GM18870 (cell line): ENCODE results near the gene TBR1.

Experiments
- ATAC-seq: cut with Tn5 transposase; IDR thresholded peaks from one replicate; pipeline ENCODE4 v1.9.1; 2021; ENCODE audit warnings: moderate library complexity; ENCODE audit not compliant: unreplicated experiment

The TBR1 gene

GRCh38 chr2:161415987-161416707 is at the start of gene TBR1:
TSS of gene TBR1 (plus strand) at chr2:161416297. CDS start at chr2:161416411, 114 bp downstream.
- ATAC-seq = no peak

- no peak for ATAC-seq
Observed at GRCh38 chr2:161367675-161368074, 48.4 kb upstream of the TBR1 start.

GRCh38 chr2:161369311-161369710 is 46.8 kb upstream of the TBR1 start:
- no peak for ATAC-seq

GRCh38 chr2:161370981-161371380 is 45.1 kb upstream of the TBR1 start:
- no peak for ATAC-seq

- no peak for ATAC-seq
Observed at GRCh38 chr2:161371869-161372268, 44.2 kb upstream of the TBR1 start.

GRCh38 chr2:161373942-161374341 is 42.2 kb upstream of the TBR1 start:
- ATAC-seq = no peak

- ATAC-seq = no peak
Observed at GRCh38 chr2:161374446-161374845, 41.7 kb upstream of the TBR1 start.

- no peak for ATAC-seq
Observed at GRCh38 chr2:161379740-161380139, 36.4 kb upstream of the TBR1 start.

- ATAC-seq = no peak
Observed at GRCh38 chr2:161381546-161381945, 34.6 kb upstream of the TBR1 start.

GRCh38 chr2:161382747-161383146 is 33.4 kb upstream of the TBR1 start:
- ATAC-seq = no peak

- peak; percentile 79 for ATAC-seq
Observed at GRCh38 chr2:161384864-161385263, 31.2 kb upstream of the TBR1 start.

- peak; percentile 49 for ATAC-seq
Observed at GRCh38 chr2:161386228-161386824, 29.8 kb upstream of the TBR1 start.

- ATAC-seq = peak; percentile 26
Observed at GRCh38 chr2:161388146-161388779, 27.8 kb upstream of the TBR1 start.

GRCh38 chr2:161391737-161392506 is 24.2 kb upstream of the TBR1 start:
- ATAC-seq = no peak

- ATAC-seq = no peak
Observed at GRCh38 chr2:161400076-161400475, 16.0 kb upstream of the TBR1 start.

- ATAC-seq = no peak
Observed at GRCh38 chr2:161402297-161402696, 13.8 kb upstream of the TBR1 start.

- no peak for ATAC-seq
Observed at GRCh38 chr2:161406316-161406715, 9.8 kb upstream of the TBR1 start.

GRCh38 chr2:161407597-161407996 is 8.5 kb upstream of the TBR1 start:
- no peak for ATAC-seq

- ATAC-seq = no peak
Observed at GRCh38 chr2:161409308-161409907, 6.7 kb upstream of the TBR1 start.

- ATAC-seq = peak; percentile 40
Observed at GRCh38 chr2:161412346-161412745, 3.8 kb upstream of the TBR1 start.
